IPS-20b (cell line): ENCODE results near the gene GLIS1.

Experiments
- H3K27ac ChIP-seq: one replicate; pipeline ENCODE4 v1.5.1; 2013; ENCODE audit warnings: low read length
- H3K27me3 ChIP-seq: 2 replicates; pipeline ENCODE4 v1.6.1; 2013; ENCODE audit warnings: mild to moderate bottlenecking, low read length, inconsistent platforms; ENCODE audit not compliant: insufficient read depth
- H3K36me3 ChIP-seq: 2 replicates; pipeline ENCODE4 v1.6.1; 2013; ENCODE audit warnings: low read depth, mild to moderate bottlenecking, inconsistent platforms, low read length, moderate library complexity; ENCODE audit not compliant: insufficient read depth
- H3K4me1 ChIP-seq: 2 replicates; pipeline ENCODE4 v1.6.1; 2013; ENCODE audit warnings: mild to moderate bottlenecking, control low read depth, inconsistent platforms, low read length, moderate library complexity; ENCODE audit not compliant: insufficient read depth
- H3K4me3 ChIP-seq: 2 replicates; pipeline ENCODE4 v1.5.1; 2013; ENCODE audit warnings: mild to moderate bottlenecking, low read length, inconsistent platforms
- H3K9ac ChIP-seq: 2 replicates; pipeline ENCODE4 v1.6.1; 2013; ENCODE audit warnings: low read depth, mild to moderate bottlenecking, inconsistent platforms, low read length, moderate library complexity
- H3K9me3 ChIP-seq: 2 replicates; pipeline ENCODE4 v1.6.1; 2013; ENCODE audit warnings: mild to moderate bottlenecking, low read depth, low read length, inconsistent platforms; ENCODE audit not compliant: insufficient read depth

Gene GLIS1

DNA sequence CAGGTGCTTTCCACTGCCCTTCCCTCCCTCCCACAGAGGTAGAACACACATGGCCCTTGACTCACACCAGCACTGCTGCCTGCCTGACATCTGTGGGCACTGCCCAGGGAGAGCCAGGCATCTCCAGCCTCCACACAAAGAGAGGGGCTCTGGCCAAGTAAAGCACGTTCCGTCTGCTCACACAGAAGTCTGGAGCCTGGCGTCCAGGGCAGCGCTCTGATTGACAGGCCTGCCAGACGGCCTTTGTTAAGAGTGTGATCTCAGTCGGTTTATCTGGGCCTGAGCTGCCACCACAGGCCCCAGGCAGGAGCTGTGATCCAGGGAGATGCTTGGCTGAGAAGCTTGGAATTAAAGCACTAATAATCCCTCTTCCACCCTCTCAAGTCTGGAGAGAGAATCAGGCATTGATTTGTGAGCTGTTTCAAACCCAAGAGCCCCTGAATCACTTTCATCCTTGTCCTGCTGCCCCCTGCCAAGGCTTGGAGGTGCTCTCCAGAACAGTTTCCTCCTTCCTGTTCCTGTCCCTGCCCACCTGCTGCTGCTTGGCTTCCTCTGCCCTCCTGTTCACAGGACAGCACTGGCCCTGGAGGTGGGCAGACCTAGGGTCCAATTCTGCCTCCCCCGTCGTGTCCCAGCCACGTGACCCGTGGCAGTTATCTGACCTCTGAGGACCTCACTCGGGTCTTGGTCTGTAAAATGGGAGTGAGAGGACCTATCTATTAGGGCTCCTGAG lies 276.0 kb downstream of the GLIS1 start:
- Histone ChIP-seq H3K4me1 (no peaks in the 10 kb centered on the region), H3K4me3 (no peak overlapping the region), H3K36me3 (no peaks in the 10 kb centered on the region), H3K27me3 (no peaks in the 10 kb centered on the region), H3K9ac (no peak overlapping the region), H3K9me3 (no peaks in the 10 kb centered on the region), H3K27ac (no peak overlapping the region)

DNA sequence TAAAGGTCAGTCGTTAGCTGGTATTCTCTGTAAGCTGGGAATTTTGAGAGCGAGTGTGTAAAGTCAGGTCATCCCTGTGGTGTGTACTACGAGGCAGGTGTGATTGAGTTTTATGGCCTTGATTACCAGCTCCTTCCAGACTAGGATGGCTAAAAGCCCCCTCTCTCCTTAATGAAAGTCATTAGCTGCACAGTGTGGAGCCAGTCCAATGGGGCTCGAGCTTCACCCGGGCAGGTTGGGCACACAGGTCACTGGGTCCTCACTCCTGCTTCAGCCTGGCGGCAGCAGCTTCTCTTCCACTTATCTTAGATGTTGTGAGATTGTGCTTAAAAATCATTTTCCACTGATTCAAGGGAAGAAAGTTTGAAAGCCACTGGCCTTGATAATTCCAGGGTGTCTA lies 276.8 kb downstream of the GLIS1 start:
- H3K27me3 ChIP-seq = no peaks in the 10 kb centered on the region
- H3K27ac ChIP-seq = no peak overlapping the region
- no peaks in the 10 kb centered on the region for H3K4me1 ChIP-seq
- H3K36me3 ChIP-seq = no peaks in the 10 kb centered on the region
- H3K9me3 ChIP-seq = no peaks in the 10 kb centered on the region
- H3K9ac ChIP-seq = no peak overlapping the region
- no peak overlapping the region for H3K4me3 ChIP-seq

- H3K9ac ChIP-seq = no peak overlapping the region
- no peaks in the 10 kb centered on the region for H3K36me3 ChIP-seq
- H3K4me1 ChIP-seq = no peaks in the 10 kb centered on the region
- no peak overlapping the region for H3K4me3 ChIP-seq
- H3K27ac ChIP-seq = no peak overlapping the region
- no peaks in the 10 kb centered on the region for H3K27me3 ChIP-seq
- H3K9me3 ChIP-seq = no peaks in the 10 kb centered on the region
Measured at GRCh38 chr1:53461323-53462044, 277.5 kb downstream of the GLIS1 start.

- H3K27me3 ChIP-seq = no peaks in the 10 kb centered on the region
- H3K36me3 ChIP-seq = no peaks in the 10 kb centered on the region
- no peak overlapping the region for H3K27ac ChIP-seq
- no peak overlapping the region for H3K4me3 ChIP-seq
- H3K9me3 ChIP-seq = no peaks in the 10 kb centered on the region
- H3K9ac ChIP-seq = no peak overlapping the region
- H3K4me1 ChIP-seq = no peaks in the 10 kb centered on the region
Measured at GRCh38 chr1:53460666-53461322, 278.2 kb downstream of the GLIS1 start.

- Histone ChIP-seq H3K9me3 (no peaks in the 10 kb centered on the region), H3K9ac (no peak overlapping the region), H3K27me3 (no peaks in the 10 kb centered on the region), H3K4me3 (no peak overlapping the region), H3K4me1 (no peaks in the 10 kb centered on the region), H3K27ac (no peak overlapping the region), H3K36me3 (no peaks in the 10 kb centered on the region)
Measured at GRCh38 chr1:53460211-53460634, 278.7 kb downstream of the GLIS1 start.

- H3K27me3 ChIP-seq = no peaks in the 10 kb centered on the region
- no peaks in the 10 kb centered on the region for H3K36me3 ChIP-seq
- no peak within 1 kb of the TSS for H3K9ac ChIP-seq
- H3K4me1 ChIP-seq = no peaks in the 10 kb centered on the region
- H3K4me3 ChIP-seq = no peak within 1 kb of the TSS
- no peaks in the 10 kb centered on the region for H3K9me3 ChIP-seq
- no peak within 1 kb of the TSS for H3K27ac ChIP-seq
Measured at GRCh38 chr1:53459321-53460175, 279.4 kb downstream of the GLIS1 start, which contains the start of gene DMRTB1. Gene DMRTB1, plus strand, starts transcription at chr1:53459399. Its CDS starts 55 bp downstream, at chr1:53459454.

GRCh38 chr1:53458634-53459033 lies 280.3 kb downstream of the GLIS1 start:
- Histone ChIP-seq H3K9me3 (no peaks in the 10 kb centered on the region), H3K27ac (no peak overlapping the region), H3K4me1 (no peaks in the 10 kb centered on the region), H3K27me3 (no peaks in the 10 kb centered on the region), H3K9ac (no peak overlapping the region), H3K4me3 (no peak overlapping the region), H3K36me3 (no peaks in the 10 kb centered on the region)
